Gastroesophageal sphincter (tissue), 4 donors: Measurements from ENCODE around the gene ZNF419. TPM values are rescaled to one million over a fixed set of nuclear protein-coding genes. Genes with fewer than 3 reads are reported as not detected.

Experiments used
- ATAC-seq: fragments of 150-250 bp; one replicate; pipeline ENCODE4 v1.9.1; 2016; ENCODE audit warnings: mild to moderate bottlenecking, moderate library complexity
- H3K27ac ChIP-seq, 4 donors: fragments of 200-600 bp; sonication (generic) in 3 of 4; 1 replicate in 3 of 4; 2 replicates in 1 of 4; pipeline ENCODE4 v1.5.1; 2016 to 2019
- H3K27me3 ChIP-seq: fragments of 200-600 bp; sonication (generic); one replicate; pipeline ENCODE4 v1.5.1; 2019
- H3K36me3 ChIP-seq, 2 donors: fragments of 200-600 bp; sonication (generic); one replicate each; pipeline ENCODE4 v1.5.1; 2019; ENCODE audit warnings: control low read depth in 1 of 2
- H3K4me1 ChIP-seq, 3 donors: fragments of 200-600 bp; sonication (generic); 1 replicate in 2 of 3; 2 replicates in 1 of 3; pipeline ENCODE4 v1.5.1; 2016 to 2019; ENCODE audit warnings: control low read depth in 2 of 3
- H3K4me3 ChIP-seq, 2 donors: fragments of 200-600 bp; sonication (generic); one replicate each; pipeline ENCODE4 v1.5.1; 2019; ENCODE audit warnings: mild to moderate bottlenecking in 1 of 2, moderate library complexity in 1 of 2
- H3K9me3 ChIP-seq, 3 donors: fragments of 200-600 bp; sonication (generic); one replicate each; pipeline ENCODE4 v1.5.1; 2017 to 2019; ENCODE audit warnings: control low read depth in 2 of 3
- CTCF ChIP-seq, 4 experiments: fragments of 200-600 bp in 2 of 4; fragments of 450-650 bp in 2 of 4; sonication (generic) in 1 of 4; IDR thresholded peaks; one replicate each; pipeline ENCODE4 v1.5.1; 2017 to 2019; ENCODE audit warnings: antibody characterized with exemption in 4 of 4, mild to moderate bottlenecking in 2 of 4, moderate library complexity in 2 of 4
- EP300 ChIP-seq: sonication (generic); formaldehyde crosslinking; IDR thresholded peaks from one replicate; pipeline ENCODE4 v1.6.1; 2017; ENCODE audit warnings: antibody characterized with exemption, mild to moderate bottlenecking
- POLR2A ChIP-seq, 2 donors: fragments of 450-650 bp; IDR thresholded peaks; one replicate each; pipeline ENCODE4 v1.6.1; 2017; ENCODE audit warnings: antibody characterized with exemption in 2 of 2, mild to moderate bottlenecking in 2 of 2, moderate library complexity in 1 of 2
- POLR2AphosphoS5 ChIP-seq: sonication (generic); formaldehyde crosslinking; IDR thresholded peaks from one replicate; pipeline ENCODE4 v1.6.1; 2017; ENCODE audit warnings: antibody characterized with exemption
- WGBS, 2 donors: methylation state at CpG; one replicate each; pipeline ENCODE4 v1.1.5; 2018; ENCODE audit warnings: low coverage in 1 of 2; 5-methylcytosine and 5-hydroxymethylcytosine counted together
- total RNA-seq, 4 donors: library from RNA; depleted of rRNA; stranded (reverse); fragments of >200 nt; gene quantifications; one replicate each; pipeline ENCODE4 v1.1.0, GENCODE V29; 2016

ZNF419 gene
- total RNA-seq, 4 donors from 2014 or later: 6.4 to 30.8 (median 10.1) TPM

GRCh38 chr19:57452307-57452706, 35.2 kb upstream of the ZNF419 start:
- Histone ChIP-seq H3K9me3 (peaks cover 0 to 73% (median 0%) of the 10 kb centered on the region in 3 donors), H3K27ac (no peak overlapping the region), H3K27me3 (no peaks in the 10 kb centered on the region), H3K36me3 (peaks cover 0 to 35% of the 10 kb centered on the region in 2 donors), H3K4me3 (no peak overlapping the region), H3K4me1 (no peaks in the 10 kb centered on the region)
- ATAC-seq: no peak
- 94 to 100% methylated on average over 2 to 3 of the region's 3 CpGs for WGBS, 2 donors
- TF ChIP-seq POLR2A (IDR thresholded peaks at IDR 0.05) (no peak), EP300 (no peak), POLR2AphosphoS5 (no peak), CTCF (IDR thresholded peaks at IDR 0.05) (no peak)

GRCh38 chr19:57465680-57466381, 21.7 kb upstream of the ZNF419 start:
- TF ChIP-seq EP300 (no peak), POLR2AphosphoS5 (no peak), CTCF (IDR thresholded peaks at IDR 0.05) (no peak), POLR2A (IDR thresholded peaks at IDR 0.05) (no peak)
- Histone ChIP-seq H3K27ac (no peak overlapping the region), H3K36me3 (peaks cover 0 to 42% of the 10 kb centered on the region in 2 donors), H3K4me1 (no peaks in the 10 kb centered on the region), H3K27me3 (no peaks in the 10 kb centered on the region), H3K9me3 (peaks cover 3 to 91% (median 10%) of the 10 kb centered on the region in 3 donors), H3K4me3 (no peak overlapping the region)
- ATAC-seq: no peak
- WGBS, 2 donors: 94% methylated on average over 3 of the region's 5 CpGs; no CpG with 5 or more reads in 1 of the 2 donors

GRCh38 chr19:57466489-57466888, 21.1 kb upstream of the ZNF419 start:
- 100% methylated on average over 2 of the region's 5 CpGs; no CpG with 5 or more reads in 1 of the 2 donors for WGBS, 2 donors
- no peak for ATAC-seq
- H3K27ac ChIP-seq: no peak overlapping the region
- H3K36me3 ChIP-seq: peaks cover 0 to 44% of the 10 kb centered on the region in 2 donors
- H3K27me3 ChIP-seq: no peaks in the 10 kb centered on the region
- peaks cover 6 to 94% (median 10%) of the 10 kb centered on the region in 3 donors for H3K9me3 ChIP-seq
- TF ChIP-seq EP300 (no peak), POLR2AphosphoS5 (no peak), POLR2A (IDR thresholded peaks at IDR 0.05) (no peak), CTCF (IDR thresholded peaks at IDR 0.05) (no peak)
- H3K4me3 ChIP-seq: no peak overlapping the region
- H3K4me1 ChIP-seq: no peaks in the 10 kb centered on the region

- 100% methylated on average over 3 to 4 of the region's 4 CpGs for WGBS, 2 donors
- Histone ChIP-seq H3K9me3 (peaks cover 3 to 93% (median 11%) of the 10 kb centered on the region in 3 donors), H3K4me3 (no peak overlapping the region), H3K36me3 (peaks cover 0 to 69% of the 10 kb centered on the region in 2 donors), H3K4me1 (peaks cover 0 to 12% (median 0%) of the 10 kb centered on the region in 3 donors), H3K27me3 (no peaks in the 10 kb centered on the region), H3K27ac (no peak overlapping the region)
- no peak for TF ChIP-seq POLR2A (IDR thresholded peaks at IDR 0.05)
- no peak for TF ChIP-seq POLR2AphosphoS5
- TF ChIP-seq EP300: no peak
- TF ChIP-seq CTCF (IDR thresholded peaks at IDR 0.05): no peak
- no peak for ATAC-seq
Measured at GRCh38 chr19:57473646-57474045, 13.9 kb upstream of the ZNF419 start.
